NCI-H526 treated with DMSO at 0.1 percent for 48 hours (cell line): Measurements from ENCODE around the gene FCER1G.
"Not testable (repeated sequence)": the region's sequence is repeated elsewhere in the genome, so short reads cannot be mapped to it uniquely, and the experiment has no call there.

ENCODE experiments used
- DNase-seq: peaks from one replicate; lab custom pipeline; 2025; lab: John Stamatoyannopoulos, UW

FCER1G gene

GRCh38 chr1:161206411-161207140 is 8.5 kb upstream of the FCER1G start:
- DNase-seq, result no peak

GRCh38 chr1:161207173-161207572 is 7.9 kb upstream of the FCER1G start:
- no peak for DNase-seq

GRCh38 chr1:161209790-161210409 is 5.2 kb upstream of the FCER1G start:
- peak; percentile 78 for DNase-seq

- DNase-seq, result no peak
Observed at GRCh38 chr1:161214369-161214768, 726 bp upstream of the FCER1G start.

GRCh38 chr1:161216945-161217712 is 2.0 kb downstream of the FCER1G start:
- DNase-seq, result no peak

GRCh38 chr1:161217831-161218230 is 2.7 kb downstream of the FCER1G start:
- DNase-seq, result no peak

- DNase-seq, result no peak
Observed at GRCh38 chr1:161218301-161219077, 3.4 kb downstream of the FCER1G start.

- no peak for DNase-seq
Observed at GRCh38 chr1:161219078-161219892, 4.2 kb downstream of the FCER1G start.

GRCh38 chr1:161220002-161220401 is 4.9 kb downstream of the FCER1G start:
- DNase-seq, result no peak

- DNase-seq, result no peak
Observed at GRCh38 chr1:161222175-161223019, 7.3 kb downstream of the FCER1G start.

GRCh38 chr1:161223805-161224694 is 9.0 kb downstream of the FCER1G start:
- DNase-seq, result no peak

- not testable (repeated sequence) for DNase-seq
Observed at GRCh38 chr1:161224695-161225087, 9.6 kb downstream of the FCER1G start.

- no peak for DNase-seq
Observed at GRCh38 chr1:161225178-161225533, 10.1 kb downstream of the FCER1G start.

- DNase-seq, result peak; percentile 99
Observed at GRCh38 chr1:161225534-161226319, 10.6 kb downstream of the FCER1G start, which contains the start of gene TOMM40L. Gene TOMM40L, plus strand, starts transcription at chr1:161226060. Its CDS starts 430 bp downstream, at chr1:161226490.

GRCh38 chr1:161226320-161226711 is 11.2 kb downstream of the FCER1G start:
- DNase-seq, result peak; percentile 62

- DNase-seq, result peak; percentile 70
Observed at GRCh38 chr1:161226759-161227158, 11.7 kb downstream of the FCER1G start.

GRCh38 chr1:161227196-161227871 is 12.2 kb downstream of the FCER1G start:
- peak; percentile 92 for DNase-seq

- DNase-seq, result no peak
Observed at GRCh38 chr1:161228032-161228431, 12.9 kb downstream of the FCER1G start.
